Dedifferentiated amniotic fluid mesenchymal stem cell (primary cell): ENCODE results near the gene AKT1S1.
A peak's percentile ranks its signal among the peaks of the same experiment; 100 is the strongest.
"Not testable (repeated sequence)": the region's sequence is repeated elsewhere in the genome, so short reads cannot be mapped to it uniquely, and the experiment has no call there.

Experiments used
- DNase-seq: peaks from one replicate; pipeline ENCODE4 v3.0.0-alpha.2; 2016; ENCODE audit errors: extremely low spot score

The AKT1S1 gene

GRCh38 chr19:49877020-49877878, at the start of gene AKT1S1, which contains the start of gene TBC1D17:
Gene AKT1S1, minus strand, starts transcription at chr19:49877355. Its CDS starts 4,060 bp downstream, at chr19:49873295.
Gene TBC1D17, plus strand, starts transcription at chr19:49877702. Its CDS starts 22 bp downstream, at chr19:49877724.
- DNase-seq = peak; percentile 100

- DNase-seq = no peak
These were observed 49.4 kb upstream of the AKT1S1 start for GRCh38 chr19:49926515-49926914.

- DNase-seq = no peak
These were observed 48.3 kb upstream of the AKT1S1 start for GRCh38 chr19:49925486-49925885.

GRCh38 chr19:49924881-49925210, 47.7 kb upstream of the AKT1S1 start:
- not testable (repeated sequence) for DNase-seq

- no peak for DNase-seq
These were observed 47.1 kb upstream of the AKT1S1 start for GRCh38 chr19:49924004-49924880.

GRCh38 chr19:49923055-49924003, 46.2 kb upstream of the AKT1S1 start:
- no peak for DNase-seq

- no peak for DNase-seq
These were observed 45.0 kb upstream of the AKT1S1 start for GRCh38 chr19:49921871-49922795.

- no peak for DNase-seq
These were observed 43.6 kb upstream of the AKT1S1 start for GRCh38 chr19:49920624-49921363.

- no peak for DNase-seq
These were observed 40.9 kb upstream of the AKT1S1 start for GRCh38 chr19:49918089-49918488.

- no peak for DNase-seq
These were observed 39.9 kb upstream of the AKT1S1 start for GRCh38 chr19:49916839-49917733.

GRCh38 chr19:49915271-49915670, 38.1 kb upstream of the AKT1S1 start:
- DNase-seq = no peak

GRCh38 chr19:49913720-49914119, 36.6 kb upstream of the AKT1S1 start:
- DNase-seq = no peak

- DNase-seq = no peak
These were observed 36.0 kb upstream of the AKT1S1 start for GRCh38 chr19:49912965-49913685.

GRCh38 chr19:49911381-49912145, 34.4 kb upstream of the AKT1S1 start:
- no peak for DNase-seq

GRCh38 chr19:49910179-49910578, 33.0 kb upstream of the AKT1S1 start:
- DNase-seq = no peak

GRCh38 chr19:49908480-49909420, 31.6 kb upstream of the AKT1S1 start:
- no peak for DNase-seq
